AG04449 (cell line): ENCODE data around the gene ACP4.

Experiments used
- CTCF ChIA-PET: fragments of 350-600 bp; formaldehyde crosslinking; extraction: SDS; loops from one replicate; lab custom pipeline; 2021; ENCODE audit warnings: antibody characterized with exemption; lab: Yijun Ruan, JAX
- POLR2A ChIA-PET: fragments of 400-600, 350-600 bp; formaldehyde crosslinking; extraction: SDS; loops from one replicate; lab custom pipeline; 2020; ENCODE audit warnings: antibody characterized with exemption, inconsistent platforms; lab: Yijun Ruan, JAX
- DNase-seq: peaks from one replicate; pipeline ENCODE4 v3.0.0-alpha.2; 2010; ENCODE audit warnings: low read depth, low spot score
- H3K4me3 ChIP-seq: 2 replicates; pipeline ENCODE4 v1.5.1; 2011; ENCODE audit warnings: low read depth, mild to moderate bottlenecking, control low read depth, low read length
- TF ChIP-seq, protein P1 (sequence below): IDR thresholded peaks from one replicate; pipeline ENCODE4 v1.5.1; 2011; ENCODE audit warnings: mild to moderate bottlenecking, moderate library complexity, low read length, control low read depth, inconsistent platforms; ENCODE audit not compliant: insufficient read depth; ENCODE audit errors: missing control alignments

Gene ACP4

DNA sequence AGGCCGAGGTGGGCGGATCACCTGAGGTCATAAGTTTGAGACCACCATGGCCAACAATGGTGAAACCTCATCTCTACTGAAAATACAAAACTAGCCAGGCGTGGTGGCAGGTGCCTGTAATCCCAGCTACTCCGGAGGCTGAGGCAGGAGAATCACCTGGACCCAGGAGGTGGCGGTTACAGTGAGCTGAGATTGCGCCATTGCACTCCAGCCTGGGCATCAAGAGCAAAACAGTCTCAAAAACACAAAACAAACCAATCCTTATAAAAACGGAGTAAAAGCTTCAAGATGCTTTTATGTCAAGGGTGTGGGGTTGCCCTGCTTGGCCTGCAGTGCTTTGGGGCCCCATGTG is 7.2 kb downstream of the ACP4 start:
- TF ChIP-seq, protein P1, sequence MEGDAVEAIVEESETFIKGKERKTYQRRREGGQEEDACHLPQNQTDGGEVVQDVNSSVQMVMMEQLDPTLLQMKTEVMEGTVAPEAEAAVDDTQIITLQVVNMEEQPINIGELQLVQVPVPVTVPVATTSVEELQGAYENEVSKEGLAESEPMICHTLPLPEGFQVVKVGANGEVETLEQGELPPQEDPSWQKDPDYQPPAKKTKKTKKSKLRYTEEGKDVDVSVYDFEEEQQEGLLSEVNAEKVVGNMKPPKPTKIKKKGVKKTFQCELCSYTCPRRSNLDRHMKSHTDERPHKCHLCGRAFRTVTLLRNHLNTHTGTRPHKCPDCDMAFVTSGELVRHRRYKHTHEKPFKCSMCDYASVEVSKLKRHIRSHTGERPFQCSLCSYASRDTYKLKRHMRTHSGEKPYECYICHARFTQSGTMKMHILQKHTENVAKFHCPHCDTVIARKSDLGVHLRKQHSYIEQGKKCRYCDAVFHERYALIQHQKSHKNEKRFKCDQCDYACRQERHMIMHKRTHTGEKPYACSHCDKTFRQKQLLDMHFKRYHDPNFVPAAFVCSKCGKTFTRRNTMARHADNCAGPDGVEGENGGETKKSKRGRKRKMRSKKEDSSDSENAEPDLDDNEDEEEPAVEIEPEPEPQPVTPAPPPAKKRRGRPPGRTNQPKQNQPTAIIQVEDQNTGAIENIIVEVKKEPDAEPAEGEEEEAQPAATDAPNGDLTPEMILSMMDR, result no peak
- ChIA-PET CTCF (interaction anchor here (1.3 to 5.9 kb wide), 3 partner anchors 14 to 428 kb away, joined by 3 to 31 read pairs (median 3); no protein-coding TSS in a partner anchor), POLR2A (no interaction called here)
- no peak for DNase-seq
- H3K4me3 ChIP-seq, result no peak overlapping the region

DNA sequence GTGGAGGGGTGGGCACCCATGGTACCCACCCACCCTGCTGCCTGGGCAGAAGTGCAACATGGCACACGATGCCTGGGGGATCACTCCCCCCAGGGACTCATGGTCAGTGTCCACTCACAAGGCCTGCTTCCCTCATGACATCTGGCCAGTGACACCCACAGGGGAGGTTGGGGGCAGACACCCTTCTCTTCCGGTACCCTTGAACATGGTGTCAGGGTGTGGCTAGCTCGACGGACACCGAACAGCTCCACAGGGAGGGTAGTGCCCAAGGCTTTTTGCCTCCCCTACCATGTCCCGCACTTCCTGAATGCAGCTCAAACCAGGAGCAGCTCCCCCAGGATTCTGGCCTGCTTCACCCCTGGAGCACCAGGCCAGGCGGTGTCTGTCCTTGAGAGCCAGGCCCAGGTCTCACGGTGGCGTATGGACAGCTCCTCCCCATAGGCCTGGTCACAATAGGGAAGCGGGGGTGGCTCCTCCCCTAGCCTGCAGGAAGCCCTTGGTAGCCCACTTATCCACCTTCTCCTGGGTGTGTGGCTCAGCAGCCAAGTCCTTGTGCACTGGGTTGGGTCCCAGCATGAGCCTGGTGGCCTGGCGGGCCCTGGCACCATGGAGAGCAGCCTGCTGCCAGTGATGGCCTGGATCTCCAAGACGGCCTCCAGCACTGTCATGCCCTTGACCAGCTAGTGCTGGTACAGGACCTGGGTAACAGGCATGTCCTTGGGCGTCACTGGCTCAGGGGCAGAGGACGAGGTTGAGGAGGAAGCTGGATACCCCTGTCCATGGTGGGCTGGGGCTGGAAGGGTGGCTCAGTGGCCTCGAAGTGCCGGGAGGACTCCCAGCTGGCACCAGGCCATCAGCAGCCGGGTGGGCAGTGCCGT is 7.8 kb downstream of the ACP4 start:
- DNase-seq, result no peak
- ChIA-PET POLR2A (no interaction called here), CTCF (interaction anchor here (1.3 to 5.9 kb wide), 2 partner anchors 15 to 429 kb away, joined by 3 to 31 read pairs; no protein-coding TSS in a partner anchor)
- TF ChIP-seq, protein P1, result no peak
- H3K4me3 ChIP-seq, result no peak overlapping the region

DNA sequence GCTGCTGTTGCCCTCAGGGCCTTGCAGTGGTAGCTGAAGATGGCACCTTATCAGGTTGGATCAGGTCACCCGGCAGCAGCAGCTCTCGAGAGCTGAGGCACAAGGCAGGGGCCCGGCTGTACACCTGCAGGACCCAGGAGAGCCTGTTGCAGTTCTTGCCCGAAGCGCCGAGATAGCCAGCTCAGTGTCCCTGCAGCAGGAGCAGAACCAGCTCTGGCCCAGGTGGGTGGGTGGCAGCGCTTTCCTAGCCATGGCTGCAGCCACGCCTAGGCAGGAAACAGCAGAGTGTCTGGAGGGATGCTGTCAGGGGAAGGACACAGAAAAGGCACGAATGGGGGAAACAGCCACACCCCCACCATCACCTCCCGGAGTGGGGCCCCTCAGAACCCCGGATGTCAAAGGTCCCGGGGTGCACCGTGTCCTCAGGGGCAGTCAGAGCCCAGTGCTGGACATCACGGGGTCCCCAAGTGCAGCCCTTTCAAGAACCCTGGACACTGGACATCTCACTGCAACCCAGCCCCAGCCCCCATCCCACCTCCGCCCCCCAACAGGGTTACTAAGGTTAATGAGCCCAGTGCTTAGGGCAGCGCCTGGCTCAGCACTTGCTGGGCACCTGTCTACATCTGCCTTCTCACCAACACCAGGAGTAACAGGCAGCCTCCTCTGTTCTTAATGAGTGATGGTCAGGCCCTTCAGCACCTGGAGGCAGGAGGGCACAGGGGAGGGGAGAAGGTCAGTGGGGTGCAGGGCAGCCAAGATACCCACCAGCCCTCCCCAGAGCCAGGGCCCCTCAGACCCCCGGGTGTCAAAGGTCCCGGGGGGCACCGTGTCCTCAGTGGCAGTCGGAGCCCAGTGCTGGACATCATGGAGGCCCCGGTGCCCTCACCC is 8.7 kb downstream of the ACP4 start:
- POLR2A ChIA-PET, result no interaction called here
- CTCF ChIA-PET, result interaction anchor here (1.3 kb wide), 2 partner anchors 74 to 430 kb away, joined by 3 to 4 read pairs; no protein-coding TSS in a partner anchor
- TF ChIP-seq, protein P1, result no peak
- no peak for DNase-seq
- no peak overlapping the region for H3K4me3 ChIP-seq

DNA sequence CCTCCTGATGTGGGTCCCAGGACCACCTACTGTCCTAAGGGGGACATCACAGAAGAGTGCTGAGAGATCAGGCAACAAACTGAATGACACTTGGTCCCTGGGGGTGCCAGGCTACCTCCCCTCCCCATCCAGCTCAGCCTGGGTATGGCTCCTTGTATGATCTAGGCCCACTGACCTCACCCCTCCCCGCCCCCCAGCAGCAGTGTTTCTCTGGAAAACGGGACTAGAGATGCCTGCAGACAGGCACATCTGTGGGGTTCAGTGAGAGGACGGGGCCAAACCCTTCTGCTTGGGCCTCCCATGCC is 9.3 kb downstream of the ACP4 start:
- ChIA-PET CTCF (interaction anchor here (1.3 kb wide), 1 partner anchor 75 kb away, joined by 4 read pairs; no protein-coding TSS in a partner anchor), POLR2A (no interaction called here)
- TF ChIP-seq, protein P1, result no peak
- no peak for DNase-seq
- no peak overlapping the region for H3K4me3 ChIP-seq

DNA sequence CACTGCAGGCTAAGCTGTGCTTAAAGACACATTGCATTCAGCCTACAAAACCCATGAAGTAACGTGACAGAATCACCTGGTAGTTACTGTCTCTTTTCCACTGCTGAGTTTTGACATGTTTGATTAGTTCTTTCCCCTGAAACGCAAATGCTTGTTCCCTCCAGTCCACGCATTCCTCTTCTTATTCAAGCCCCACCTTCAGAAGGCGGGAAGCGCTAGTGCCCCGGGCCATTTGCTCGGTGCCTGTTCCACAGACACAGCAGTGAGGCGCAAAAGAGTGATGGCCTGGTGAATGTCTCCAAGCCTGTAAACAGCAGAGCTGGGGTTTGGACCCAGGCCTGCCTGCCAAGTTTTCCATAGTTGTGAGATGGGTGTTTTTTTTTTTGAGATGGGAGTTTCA is 10.9 kb downstream of the ACP4 start:
- ChIA-PET CTCF (interaction anchor here (0.8 kb wide), 1 partner anchor 76 kb away, joined by 4 read pairs; no protein-coding TSS in a partner anchor), POLR2A (interaction anchor here (1.3 kb wide), 1 partner anchor 9 kb away, joined by 3 read pairs; no protein-coding TSS in a partner anchor)
- TF ChIP-seq, protein P1, result no peak
- no peak for DNase-seq
- H3K4me3 ChIP-seq, result no peak overlapping the region
